Prostate gland (tissue), 2 donors: ENCODE measurements around the gene ANKS4B.
"Not testable (repeated sequence)": the region's sequence is repeated elsewhere in the genome, so short reads cannot be mapped to it uniquely, and the experiment has no call there.

Experiments
- CTCF ChIP-seq, 4 experiments: fragments of 200-600 bp in 2 of 4; fragments of 450-650 bp in 2 of 4; sonication (generic) in 2 of 4; IDR thresholded peaks; 1 replicate in 3 of 4; 2 replicates in 1 of 4; pipeline ENCODE4 v1.5.1; 2016 to 2019; ENCODE audit warnings: antibody characterized with exemption in 4 of 4, mild to moderate bottlenecking in 2 of 4, moderate library complexity in 2 of 4
- POLR2A ChIP-seq: fragments of 450-650 bp; IDR thresholded peaks from one replicate; pipeline ENCODE4 v1.6.1; 2016; ENCODE audit warnings: antibody characterized with exemption, mild to moderate bottlenecking

- TF ChIP-seq CTCF (IDR thresholded peaks at IDR 0.05); POLR2A: not testable (repeated sequence)
Observed at GRCh38 chr16:21195330-21195729, 38.2 kb upstream of the ANKS4B start.
